IMR-90 (cell line): ENCODE data around the gene RHBDL1. TPM values are rescaled to one million over a fixed set of nuclear protein-coding genes. Genes with fewer than 3 reads are reported as not detected.

Experiments used
- ATAC-seq: fragments of 200-7000 bp; cut with Tn5 transposase; 2 replicates; pipeline ENCODE4 v1.9.1; 2020; ENCODE audit warnings: low read depth, mild to moderate bottlenecking, moderate library complexity
- BruUV-seq: library from RNA; stranded (reverse); fragments of 400-500 nt; replicated peaks from 2 replicates; lab custom pipeline; 2021; lab: Mats Ljungman, UMichigan
- CTCF ChIA-PET: fragments of 300-600 bp; formaldehyde crosslinking; extraction: SDS; loops from one replicate; lab custom pipeline; 2021; ENCODE audit warnings: antibody characterized with exemption; lab: Yijun Ruan, JAX
- POLR2A ChIA-PET: fragments of 300-600 bp; sonication (Branson Sonifier 250); formaldehyde crosslinking; loops from one replicate; lab custom pipeline; 2022; ENCODE audit warnings: antibody characterized with exemption; ENCODE audit not compliant: unreplicated experiment; lab: Charles Lee
- DNase-seq: peaks from one replicate; pipeline ENCODE4 v3.0.0; 2013
- H2AFZ ChIP-seq: replicated peaks from 2 replicates; pipeline ENCODE3; 2013; ENCODE audit warnings: low read length, mild to moderate bottlenecking; ENCODE audit not compliant: poor library complexity
- H2AK5ac ChIP-seq: 2 replicates; pipeline ENCODE4 v1.6.1; 2013; ENCODE audit warnings: low read depth, low read length, inconsistent platforms
- H2AK9ac ChIP-seq: replicated peaks from 2 replicates; pipeline ENCODE3; 2013; ENCODE audit warnings: mild to moderate bottlenecking, low read depth, low read length, moderate library complexity; ENCODE audit not compliant: poor library complexity
- H2BK120ac ChIP-seq: 2 replicates; pipeline ENCODE4 v1.6.1; 2013; ENCODE audit warnings: low read depth, low read length, inconsistent platforms
- H2BK15ac ChIP-seq: 3 replicates; pipeline ENCODE4 v1.6.1; 2013; ENCODE audit warnings: low read depth, low read length, inconsistent platforms
- H2BK20ac ChIP-seq: 2 replicates; pipeline ENCODE4 v1.6.1; 2013; ENCODE audit warnings: low read depth, mild to moderate bottlenecking, inconsistent platforms, low read length, moderate library complexity
- H2BK5ac ChIP-seq: 2 replicates; pipeline ENCODE4 v1.6.1; 2013; ENCODE audit warnings: mild to moderate bottlenecking, low read depth, low read length, inconsistent platforms; ENCODE audit not compliant: poor library complexity, severe bottlenecking
- H3K14ac ChIP-seq: replicated peaks from 2 replicates; pipeline ENCODE4 v1.6.1; 2013; ENCODE audit warnings: low read depth, low read length, inconsistent platforms
- H3K18ac ChIP-seq: 2 replicates; pipeline ENCODE4 v1.6.1; 2013; ENCODE audit warnings: low read depth, low read length, control low read depth
- H3K23ac ChIP-seq: 2 replicates; pipeline ENCODE4 v1.6.1; 2013; ENCODE audit warnings: low read depth, low read length, inconsistent platforms
- H3K27ac ChIP-seq: 2 replicates; pipeline ENCODE4 v1.5.1; 2013; ENCODE audit warnings: mild to moderate bottlenecking, control low read depth, low read length; ENCODE audit not compliant: insufficient read depth
- H3K27me3 ChIP-seq: 2 replicates; pipeline ENCODE4 v1.6.1; 2013; ENCODE audit warnings: low read length; ENCODE audit not compliant: control insufficient read depth, insufficient read depth
- H3K36me3 ChIP-seq: 2 replicates; pipeline ENCODE4 v1.6.1; 2013; ENCODE audit warnings: low read length, mixed read lengths; ENCODE audit not compliant: control insufficient read depth, insufficient read depth
- H3K4ac ChIP-seq: 2 replicates; pipeline ENCODE4 v1.6.1; 2013; ENCODE audit warnings: low read depth, low read length, inconsistent platforms
- H3K4me1 ChIP-seq: 2 replicates; pipeline ENCODE4 v1.6.1; 2013; ENCODE audit warnings: low read length, mixed read lengths; ENCODE audit not compliant: control insufficient read depth, insufficient read depth
- H3K4me2 ChIP-seq: 2 replicates; pipeline ENCODE4 v1.6.1; 2013; ENCODE audit warnings: low read depth, mild to moderate bottlenecking, control low read depth, low read length, moderate library complexity
- H3K4me3 ChIP-seq: 2 replicates; pipeline ENCODE4 v1.5.1; 2013; ENCODE audit warnings: low read depth, mild to moderate bottlenecking, control low read depth, low read length, moderate library complexity; ENCODE audit not compliant: insufficient read depth
- H3K56ac ChIP-seq: 2 replicates; pipeline ENCODE4 v1.6.1; 2013; ENCODE audit warnings: low read length, inconsistent platforms; ENCODE audit not compliant: insufficient read depth; ENCODE audit errors: extremely low read depth
- H3K79me1 ChIP-seq, 2 experiments: 2 replicates each; pipeline ENCODE4 v1.6.1; 2013; ENCODE audit warnings: low read length in 2 of 2, inconsistent platforms in 1 of 2, low read depth in 1 of 2
- H3K9ac ChIP-seq: 2 replicates; pipeline ENCODE4 v1.6.1; 2013; ENCODE audit warnings: low read depth, low read length, control low read depth
- H3K9me1 ChIP-seq: 2 replicates; pipeline ENCODE4 v1.6.1; 2013; ENCODE audit warnings: low read length, inconsistent platforms; ENCODE audit not compliant: insufficient read depth
- H3K9me3 ChIP-seq: 2 replicates; pipeline ENCODE4 v1.6.1; 2013; ENCODE audit warnings: low read length; ENCODE audit not compliant: control insufficient read depth, insufficient read depth
- H4K20me1 ChIP-seq: 2 replicates; pipeline ENCODE4 v1.6.1; 2013; ENCODE audit warnings: low read length, inconsistent platforms; ENCODE audit not compliant: insufficient read depth
- H4K5ac ChIP-seq: 2 replicates; pipeline ENCODE4 v1.6.1; 2013; ENCODE audit warnings: mild to moderate bottlenecking, low read depth, low read length, control low read depth
- H4K8ac ChIP-seq, 2 experiments: 2 replicates each; pipeline ENCODE4 v1.6.1; 2013; ENCODE audit warnings: low read depth in 2 of 2, low read length in 2 of 2, control low read depth in 1 of 2, inconsistent platforms in 1 of 2
- H4K91ac ChIP-seq: 2 replicates; pipeline ENCODE4 v1.6.1; 2013; ENCODE audit warnings: low read depth, low read length, inconsistent platforms; ENCODE audit not compliant: insufficient read depth
- BHLHE40 ChIP-seq: fragments of 150-350 bp; IDR thresholded peaks from 2 replicates; pipeline ENCODE4 v1.6.1; 2016; ENCODE audit warnings: mild to moderate bottlenecking, low read depth, low read length
- CEBPB ChIP-seq: IDR thresholded peaks from 2 replicates; pipeline ENCODE4 v1.6.1; 2012; ENCODE audit warnings: low read depth, low read length, improper control_type of control experiment
- FOS ChIP-seq: fragments of 150-350 bp; IDR thresholded peaks from 2 replicates; pipeline ENCODE4 v1.6.1; 2016; ENCODE audit warnings: low read depth, low read length
- MAZ ChIP-seq: IDR thresholded peaks from 2 replicates; pipeline ENCODE4 v1.6.1; 2012; ENCODE audit warnings: low read depth, mild to moderate bottlenecking, low read length, improper control_type of control experiment, moderate library complexity, borderline replicate concordance
- NFE2L2 ChIP-seq: fragments of 150-350 bp; IDR thresholded peaks from 2 replicates; pipeline ENCODE4 v1.6.1; 2016; ENCODE audit warnings: low read depth, mild to moderate bottlenecking, low read length
- POLR2A ChIP-seq: IDR thresholded peaks from 2 replicates; pipeline ENCODE4 v1.6.1; 2012; ENCODE audit warnings: mild to moderate bottlenecking, low read depth, low read length
- RCOR1 ChIP-seq: IDR thresholded peaks from 2 replicates; pipeline ENCODE4 v1.6.1; 2012; ENCODE audit warnings: mild to moderate bottlenecking, low read length, improper control_type of control experiment; ENCODE audit not compliant: insufficient replicate concordance
- WGBS, 2 experiments: methylation state at CpG; one replicate each; pipeline versions ENCODE4 v1.1.5 to v1.1.7; 2013; ENCODE audit warnings: missing lambda C conversion rate in 2 of 2; ENCODE audit not compliant: insufficient read length in 1 of 2; ENCODE audit errors: extremely low coverage in 2 of 2; 5-methylcytosine and 5-hydroxymethylcytosine counted together
- dilution Hi-C: fragments of 300-500 bp; cut with HindIII; formaldehyde crosslinking; loops from one replicate; pipeline ENCODE4 v1.14.3; 2018; ENCODE audit warnings: low sequenced_read_pairs; ENCODE audit not compliant: unreplicated experiment
- in situ Hi-C: fragments of 300-500 bp; cut with MboI; formaldehyde crosslinking; loops from 3 replicates; pipeline ENCODE4 v1.14.3; 2019; ENCODE audit warnings: low sequenced_read_pairs, inconsistent platforms, mixed read lengths
- intact Hi-C: fragments of 100-400 bp; cut with micrococcal nuclease; formaldehyde crosslinking; loops from 2 replicates; pipeline ENCODE4 v1.10.0; 2022
- polyA plus RNA-seq, 3 experiments: library from polyadenylated mRNA; depleted of rRNA; stranded (reverse); fragments of >200 nt; gene quantifications; 2 replicates each; pipeline ENCODE4 v1.2.3, GENCODE V29; 2012; ENCODE audit warnings: low replicate concordance in 1 of 3
- total RNA-seq: library from RNA; depleted of rRNA; stranded (reverse); fragments of >200 nt; gene quantifications from 2 replicates; pipeline ENCODE4 v1.2.3, GENCODE V29; 2012

Gene RHBDL1
- total and polyA plus RNA-seq, 2 of the 4 experiments (the other 2 are of a cell fraction) = 0.72 to 4.1 TPM

DNA sequence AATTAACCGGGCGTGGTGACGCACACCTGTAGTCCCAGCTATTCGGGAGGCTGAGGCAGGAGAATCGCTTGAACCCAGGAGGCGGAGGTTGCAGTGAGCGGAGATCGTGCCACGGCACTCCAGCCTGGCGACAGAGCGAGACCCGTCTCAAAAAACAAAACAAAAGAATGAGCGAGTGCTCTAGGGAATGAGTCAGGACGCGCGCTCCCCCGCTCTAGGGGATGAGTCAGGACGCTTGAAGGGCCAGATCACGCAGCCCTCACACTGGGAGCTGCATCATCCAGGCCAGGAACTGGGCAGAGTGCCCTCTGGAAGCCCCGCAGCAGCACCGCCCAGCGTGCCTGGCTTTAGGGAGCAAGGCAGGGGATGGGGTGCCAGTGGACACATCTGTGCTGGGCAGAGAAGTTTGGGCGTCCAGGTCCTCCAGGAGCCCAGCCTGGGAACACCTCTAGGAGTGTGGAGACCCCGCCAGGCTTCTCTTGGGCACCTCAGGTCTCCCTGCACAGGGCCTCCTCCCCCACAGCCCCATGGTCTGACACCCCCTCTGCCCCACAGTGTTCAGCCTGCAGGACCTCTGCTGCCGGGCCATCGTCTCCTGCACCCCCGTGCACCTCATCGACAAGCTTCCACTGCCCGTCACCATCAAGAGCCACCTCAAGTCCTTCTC is 48.6 kb upstream of the RHBDL1 start:
- Histone ChIP-seq H4K91ac (peak overlapping the region; percentile 70), H2BK15ac (peak overlapping the region; percentile 56; the same call in 2 of the 3 replicates), H3K18ac (0 out of 2 replicates have a peak overlapping the region, but pooled peaks have one; percentile 10), H2AFZ (peak overlapping the region; percentile 72), H3K79me1 (peaks cover 6 to 41% of the 10 kb centered on the region in 2 experiments; a peak in 2 of 4 replicates), H3K4me3 (no peak overlapping the region), H3K4me2 (0 out of 2 replicates have a peak overlapping the region, but pooled peaks have one; percentile 1), H3K27ac (peak overlapping the region; percentile 75), H3K9me1 (peaks cover 4% of the 10 kb centered on the region; the same call in 1 of the 2 replicates), H3K36me3 (peaks cover 7% of the 10 kb centered on the region; the same call in 1 of the 2 replicates), H3K4ac (peak overlapping the region; percentile 69), H3K4me1 (peaks cover 25% of the 10 kb centered on the region), H3K14ac (peak overlapping the region; percentile 20; the same call in 1 of the 2 replicates), H4K8ac (peak overlapping the region; percentile 43 to 78; a peak in 2 of 4 replicates), H2BK5ac (peak overlapping the region; percentile 89), H2AK5ac (peak overlapping the region; percentile 94), H3K23ac (no peak overlapping the region), H2BK20ac (no peak overlapping the region; the same call in 1 of the 2 replicates), H3K27me3 (no peaks in the 10 kb centered on the region), H3K9ac (no peak overlapping the region), H2BK120ac (peak overlapping the region; percentile 72), H4K5ac (peak overlapping the region; percentile 51), H3K56ac (0 out of 2 replicates have a peak overlapping the region, but pooled peaks have one; percentile 24), H3K9me3 (no peaks in the 10 kb centered on the region), H4K20me1 (0 out of 2 replicates have a peak, but pooled peaks cover 3% of the 10 kb centered on the region), H2AK9ac (peak overlapping the region; percentile 98)
- 39% methylated on average over 23 of the region's 29 CpGs; no CpG with 5 or more reads in 1 of the 2 experiments for WGBS, 2 experiments
- POLR2A ChIA-PET = no interaction called here
- in situ Hi-C loops = no loop called here
- CTCF ChIA-PET = no interaction called here
- DNase-seq = peak; percentile 97
- BruUV-seq = no TSS peak
- dilution Hi-C loops = no loop called here
- intact Hi-C loops = loop anchor here (1.0 kb wide), 1 partner anchor 9 kb away; the partner anchor contains the start of gene METTL26
- ATAC-seq = peak; percentile 90
- peak; percentile 74; the same call in 1 of the 2 replicates for TF ChIP-seq NFE2L2
- TF ChIP-seq BHLHE40 = peak; percentile 86
- TF ChIP-seq CEBPB = no peak
- TF ChIP-seq FOS = peak; percentile 98
- TF ChIP-seq MAZ = peak; percentile 67; the same call in 1 of the 2 replicates
- peak; percentile 30 for TF ChIP-seq RCOR1
- TF ChIP-seq POLR2A = no peak
